ENCODE data around the gene RMDN2. TPM values are rescaled to one million over a fixed set of nuclear protein-coding genes. Genes with fewer than 3 reads are reported as not detected.

Gene RMDN2
- total RNA-seq, 1 donor from 2014 or later, result 6.9 TPM

DNA sequence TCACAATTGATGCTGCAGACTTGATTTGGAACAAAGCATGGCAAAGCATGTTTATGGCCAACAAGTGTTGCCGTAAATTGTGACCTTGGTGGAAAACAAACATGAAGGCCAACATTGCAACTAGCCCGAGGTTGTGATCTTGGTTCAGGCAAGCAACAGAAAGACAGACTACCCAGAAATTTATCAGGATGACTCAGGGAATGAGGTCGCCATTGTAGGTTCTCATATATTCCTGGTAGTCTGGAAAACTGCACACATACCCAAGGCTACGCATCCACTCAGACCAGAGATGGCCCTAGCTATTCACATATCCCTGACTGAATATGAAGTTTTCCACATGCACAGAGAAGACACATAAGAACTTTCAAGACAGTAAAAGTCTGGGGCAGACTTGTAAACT, 120.7 kb downstream of the RMDN2 start:
- DNase-seq, result no peak

DNA sequence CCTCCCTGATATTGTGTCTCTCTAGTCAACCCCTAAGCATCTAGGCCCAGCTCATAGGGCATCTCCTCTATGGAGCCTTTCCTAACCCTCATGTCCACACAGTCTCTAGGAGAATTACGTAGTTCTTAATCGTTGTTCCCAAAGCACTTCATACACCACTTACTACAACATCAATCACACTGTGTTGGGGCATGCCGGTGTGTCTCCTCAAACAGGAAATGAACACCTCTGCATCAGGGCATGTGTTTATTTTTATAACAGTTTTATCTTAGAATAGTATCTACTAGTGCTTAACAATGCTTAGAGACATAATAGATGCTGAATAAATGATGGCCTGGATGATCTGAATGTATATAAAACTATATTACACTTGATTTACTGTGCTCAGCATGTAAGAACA, 131.1 kb downstream of the RMDN2 start:
- DNase-seq, result no peak

DNA sequence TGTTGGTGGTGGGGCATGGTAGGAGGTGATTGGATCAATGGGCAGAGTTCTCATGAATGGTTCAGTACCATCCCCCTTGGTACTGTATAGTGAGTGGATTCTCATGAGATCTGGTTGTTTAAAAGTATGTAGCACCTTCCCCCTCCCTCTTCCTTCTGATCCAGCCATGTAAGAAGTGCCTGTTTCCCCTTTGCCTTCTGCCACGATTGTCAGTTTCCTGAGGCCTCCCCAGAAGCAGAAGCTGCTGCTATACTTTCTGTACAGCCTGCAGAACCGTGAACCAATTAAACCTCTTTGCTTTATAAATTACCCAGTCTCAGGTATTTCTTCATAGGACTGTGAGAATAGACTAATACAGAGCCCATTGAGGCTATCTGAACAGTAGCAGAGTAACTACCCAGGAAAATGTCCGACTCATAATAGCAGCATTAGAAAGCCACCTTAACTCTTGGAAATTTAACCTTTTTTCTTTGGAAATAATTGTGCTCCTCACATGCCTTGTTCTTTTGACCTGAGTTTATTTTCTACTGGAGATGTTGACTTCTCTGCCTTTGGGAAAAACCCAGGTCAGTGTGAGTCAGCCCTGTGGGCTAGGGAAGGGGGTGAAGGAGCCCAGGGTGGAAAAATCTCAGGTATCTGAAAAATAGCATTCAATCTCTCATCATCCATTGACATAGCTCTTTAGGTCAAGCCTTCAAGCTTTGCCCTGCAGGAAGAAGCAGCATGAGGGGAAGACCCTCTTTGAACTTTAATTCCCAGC, 132.7 kb downstream of the RMDN2 start:
- no peak for DNase-seq

DNA sequence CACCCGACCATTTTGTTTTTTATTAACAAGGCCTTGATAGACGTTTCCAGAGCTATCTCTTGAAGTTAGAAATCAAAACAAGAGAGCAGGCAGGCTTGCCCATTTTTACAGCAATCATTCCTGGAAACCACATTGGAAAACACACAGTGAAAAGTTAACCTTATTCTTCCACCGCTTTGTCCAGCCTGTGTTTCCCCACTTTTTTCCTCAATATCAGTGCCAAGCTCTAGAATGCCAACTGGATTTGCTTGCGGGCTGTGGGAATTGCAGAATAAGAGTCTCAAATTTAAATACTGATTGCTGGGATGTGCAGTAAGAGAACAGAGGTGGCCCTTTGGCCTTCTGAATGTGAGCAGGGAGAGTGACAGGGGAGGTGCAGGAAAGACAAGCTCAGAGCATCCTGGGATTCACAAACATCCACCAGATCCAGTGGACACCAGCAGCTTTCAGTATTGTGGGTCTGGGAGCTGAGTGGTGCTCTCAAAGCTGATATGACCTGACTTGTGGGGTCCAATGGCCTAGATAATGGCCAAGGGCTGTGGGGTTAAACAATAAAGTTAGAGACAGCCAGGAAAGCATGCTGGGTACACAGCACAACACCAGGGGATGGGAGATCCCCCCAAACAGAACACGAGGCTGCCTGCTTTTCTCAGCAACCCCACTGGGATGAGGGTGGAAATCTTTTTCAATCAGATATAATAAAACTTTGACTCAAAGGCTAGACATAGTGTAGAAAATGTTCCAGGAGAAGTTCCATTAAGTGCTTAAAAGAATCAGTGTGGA, 135.3 kb downstream of the RMDN2 start:
- no peak for DNase-seq

DNA sequence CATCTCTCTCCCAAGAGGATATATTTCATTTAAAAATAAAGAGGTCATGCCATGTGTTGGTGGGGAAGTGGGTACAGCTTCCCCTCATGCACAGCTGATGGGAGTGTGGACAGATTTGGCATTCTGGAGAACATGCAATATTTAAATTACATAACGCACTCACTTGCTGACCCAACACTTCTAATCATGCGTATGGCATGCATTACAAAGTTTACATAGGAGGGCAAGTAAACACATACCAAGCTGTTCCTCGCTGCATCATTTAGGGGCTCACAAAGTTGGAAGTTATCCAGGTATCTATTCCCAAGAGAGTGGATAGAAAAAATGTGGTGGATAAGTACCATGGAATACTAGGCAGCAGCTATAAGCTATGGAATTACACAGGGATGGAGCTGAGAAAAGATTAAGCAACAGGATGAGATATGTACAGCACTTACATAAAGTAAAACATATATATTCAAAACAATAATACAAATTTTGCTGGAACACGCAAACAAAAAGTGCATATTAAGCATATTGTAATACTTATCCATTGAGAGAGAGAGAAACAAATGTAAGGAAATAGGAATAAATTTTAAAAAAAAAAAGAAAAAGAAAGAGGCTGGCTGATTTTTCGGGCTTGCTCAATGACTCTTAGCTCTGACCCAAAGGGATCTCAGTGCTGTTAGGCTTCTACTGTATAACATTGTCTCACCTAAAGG, 139.9 kb downstream of the RMDN2 start:
- no peak for DNase-seq

DNA sequence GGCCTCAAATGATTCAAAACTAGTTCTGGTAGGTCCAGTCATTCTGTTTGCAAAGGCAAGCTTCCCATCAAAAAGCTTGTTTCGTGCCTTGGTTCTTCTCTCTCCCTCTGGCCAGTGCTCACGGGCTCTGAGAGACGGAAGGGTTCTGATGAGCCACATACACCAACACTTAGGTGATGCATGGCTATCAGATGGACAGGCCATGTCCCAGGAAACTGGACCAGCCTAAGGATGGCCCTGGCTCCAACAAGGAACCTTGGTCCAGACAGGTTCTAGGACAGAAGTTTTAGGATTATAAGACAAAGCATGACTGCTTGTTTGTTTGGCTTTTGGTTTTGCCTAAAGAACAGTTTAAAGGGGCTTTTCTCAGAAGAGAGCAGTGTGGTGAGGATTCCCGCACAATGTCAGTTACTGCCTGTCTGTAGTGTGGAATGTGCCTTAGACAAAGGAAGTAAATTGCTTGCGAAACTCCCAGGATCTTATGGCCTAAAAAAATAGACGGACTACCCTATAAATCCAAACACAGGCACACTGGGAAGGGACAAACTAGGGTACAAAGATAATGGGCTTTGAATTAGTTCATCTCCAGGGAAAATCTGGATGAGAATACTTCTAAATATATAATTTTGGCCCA, 140.5 kb downstream of the RMDN2 start:
- no peak for DNase-seq

DNA sequence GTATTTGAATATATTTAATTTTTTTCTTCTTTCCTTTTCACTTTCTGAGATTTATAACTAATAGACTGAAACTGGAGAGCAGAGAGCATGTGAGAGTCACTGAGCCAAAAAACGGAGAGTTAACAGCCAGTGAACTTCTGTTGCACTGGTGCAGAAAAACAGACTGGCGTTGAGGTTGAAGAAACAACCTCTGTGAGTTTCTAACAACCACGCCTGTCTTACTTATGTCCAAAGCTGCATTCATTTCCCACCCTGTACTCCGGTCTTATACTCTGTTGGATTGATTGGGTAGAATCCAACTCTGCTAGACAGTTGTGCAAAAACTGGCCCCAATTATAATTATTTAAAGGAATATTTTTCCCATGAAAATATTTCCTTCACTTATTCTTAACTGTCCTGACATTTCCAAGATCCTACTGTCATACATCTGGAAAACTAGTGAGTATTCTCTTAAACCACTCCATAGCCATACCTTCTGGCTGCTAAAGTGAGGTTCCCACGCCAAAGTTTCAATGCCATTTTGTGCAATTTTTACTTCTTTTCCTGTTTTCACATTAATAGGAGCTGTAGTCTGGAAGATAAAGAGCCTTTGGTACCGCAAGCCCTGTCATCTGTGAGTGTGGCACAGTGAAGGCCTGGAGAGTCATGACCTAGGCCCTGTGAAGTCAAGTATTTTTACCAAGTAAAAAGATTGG, 141.5 kb downstream of the RMDN2 start:
- peak; percentile 48 for DNase-seq

Other genes starting within 250 kb of the RMDN2 start
- 14.1 TPM for gene CYP1B1, start 150.9 kb downstream of the RMDN2 start, total RNA-seq